Choroid plexus epithelial cell (primary cell): ENCODE data around the gene THAP3.

ENCODE experiments used
- DNase-seq: peaks from one replicate; pipeline ENCODE4 v3.0.0-alpha.2; 2010; ENCODE audit warnings: low read depth
- H3K4me3 ChIP-seq: 2 replicates; pipeline ENCODE4 v1.5.1; 2011; ENCODE audit warnings: low read depth, mild to moderate bottlenecking, control low read depth, low read length, moderate library complexity
- TF ChIP-seq, protein P1 (sequence below): conservative IDR thresholded peaks from 2 replicates; pipeline ENCODE4 v1.5.1; 2011; ENCODE audit warnings: low read depth, mild to moderate bottlenecking, control low read depth, inconsistent platforms, low read length, moderate library complexity

THAP3 gene

GRCh38 chr1:6614019-6614928 lies 10.4 kb upstream of the THAP3 start:
- peak; percentile 21 for DNase-seq
- H3K4me3 ChIP-seq, result peak overlapping the region; percentile 76
- TF ChIP-seq, protein P1, sequence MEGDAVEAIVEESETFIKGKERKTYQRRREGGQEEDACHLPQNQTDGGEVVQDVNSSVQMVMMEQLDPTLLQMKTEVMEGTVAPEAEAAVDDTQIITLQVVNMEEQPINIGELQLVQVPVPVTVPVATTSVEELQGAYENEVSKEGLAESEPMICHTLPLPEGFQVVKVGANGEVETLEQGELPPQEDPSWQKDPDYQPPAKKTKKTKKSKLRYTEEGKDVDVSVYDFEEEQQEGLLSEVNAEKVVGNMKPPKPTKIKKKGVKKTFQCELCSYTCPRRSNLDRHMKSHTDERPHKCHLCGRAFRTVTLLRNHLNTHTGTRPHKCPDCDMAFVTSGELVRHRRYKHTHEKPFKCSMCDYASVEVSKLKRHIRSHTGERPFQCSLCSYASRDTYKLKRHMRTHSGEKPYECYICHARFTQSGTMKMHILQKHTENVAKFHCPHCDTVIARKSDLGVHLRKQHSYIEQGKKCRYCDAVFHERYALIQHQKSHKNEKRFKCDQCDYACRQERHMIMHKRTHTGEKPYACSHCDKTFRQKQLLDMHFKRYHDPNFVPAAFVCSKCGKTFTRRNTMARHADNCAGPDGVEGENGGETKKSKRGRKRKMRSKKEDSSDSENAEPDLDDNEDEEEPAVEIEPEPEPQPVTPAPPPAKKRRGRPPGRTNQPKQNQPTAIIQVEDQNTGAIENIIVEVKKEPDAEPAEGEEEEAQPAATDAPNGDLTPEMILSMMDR, result no peak

DNA sequence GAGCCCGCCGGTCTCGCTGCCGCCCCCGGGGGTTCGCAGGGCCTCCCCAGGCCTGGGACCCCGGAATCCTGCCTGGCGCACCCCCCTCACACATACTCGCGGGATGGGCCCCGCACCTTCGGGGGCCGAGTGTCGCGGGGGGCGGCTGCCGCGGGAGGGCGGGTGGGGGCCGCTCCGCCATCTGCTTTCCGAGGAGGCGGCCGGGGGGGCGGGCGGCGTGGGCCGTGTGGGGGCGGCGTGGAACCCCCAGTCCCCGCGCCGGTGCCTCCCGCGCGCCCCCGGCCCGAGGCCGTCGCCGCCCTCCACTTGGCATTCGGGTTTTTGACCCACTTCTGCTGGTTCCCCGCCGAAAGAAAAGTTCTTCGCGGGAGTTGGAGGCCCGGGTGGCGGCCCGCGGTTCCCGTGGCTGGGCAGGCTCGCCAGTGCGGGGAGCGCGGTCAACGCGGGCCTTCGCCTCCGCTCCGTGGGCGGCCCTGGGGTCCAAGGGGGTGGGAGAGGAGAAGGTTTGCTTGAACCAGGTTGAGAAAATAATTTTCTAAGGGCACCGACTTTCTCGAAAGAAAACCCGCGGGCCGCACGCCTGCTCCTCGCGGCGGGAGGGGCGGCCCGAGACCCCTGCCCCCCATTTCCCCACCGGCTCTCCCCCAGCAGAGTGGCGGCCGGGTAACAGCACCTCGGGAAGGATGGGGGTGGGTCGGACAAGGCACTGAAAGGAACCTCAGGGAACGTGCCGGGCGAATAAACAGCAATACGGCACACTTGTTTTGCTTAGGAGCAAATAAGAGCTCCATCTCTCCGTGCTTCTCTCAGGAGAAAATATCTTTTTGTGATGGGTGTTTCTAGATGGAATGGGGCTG lies 9.5 kb upstream of the THAP3 start:
- H3K4me3 ChIP-seq, result peak overlapping the region; percentile 76
- TF ChIP-seq, protein P1, result no peak
- peak; percentile 41 for DNase-seq

DNA sequence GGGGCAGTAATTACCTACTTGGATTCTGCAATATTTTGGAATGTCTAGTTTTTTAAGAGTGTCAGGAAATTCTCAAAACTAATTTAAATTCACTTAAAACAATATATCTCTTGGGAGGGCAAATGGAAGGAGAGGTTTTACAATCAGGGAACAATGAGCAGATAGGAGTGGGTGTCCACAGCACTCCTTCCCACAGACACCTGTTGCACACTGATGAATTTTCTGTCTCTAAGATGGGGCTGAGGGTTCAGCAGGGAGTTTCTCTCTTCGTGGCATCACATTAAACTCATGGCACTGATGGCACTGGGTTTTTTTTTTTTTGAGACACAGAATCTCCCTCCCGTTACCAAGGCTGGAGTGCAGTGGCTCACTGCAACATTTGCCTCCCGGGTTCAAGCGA lies 5.6 kb upstream of the THAP3 start:
- H3K4me3 ChIP-seq, result no peak overlapping the region
- TF ChIP-seq, protein P1, result no peak
- DNase-seq, result no peak

GRCh38 chr1:6621429-6622391 lies 3.0 kb upstream of the THAP3 start:
- H3K4me3 ChIP-seq, result no peak overlapping the region
- TF ChIP-seq, protein P1, result no peak
- DNase-seq, result no peak

GRCh38 chr1:6622396-6623152 lies 2.1 kb upstream of the THAP3 start:
- TF ChIP-seq, protein P1, result no peak
- no peak overlapping the region for H3K4me3 ChIP-seq
- no peak for DNase-seq
